ENCODE data around the gene PGAP3.

GRCh38 chr17:39670746-39671145 lies 17.1 kb downstream of the PGAP3 start:
- no peak for TF ChIP-seq CTCF (IDR thresholded peaks at IDR 0.05; ENCODE audit: insufficient read depth, low read depth, low read length)
- TF ChIP-seq EZH2 (IDR thresholded peaks at IDR 0.05; ENCODE audit: insufficient read depth, low read length): no peak
